GM12874 (cell line): ENCODE measurements around the gene NOS1AP.

Source experiments
- TF ChIP-seq, protein P1 (sequence below): IDR thresholded peaks from 2 replicates; pipeline ENCODE4 v1.5.1; 2011; ENCODE audit warnings: low read depth, mild to moderate bottlenecking, control low read depth, low read length, moderate library complexity; ENCODE audit not compliant: insufficient read depth

NOS1AP gene

DNA sequence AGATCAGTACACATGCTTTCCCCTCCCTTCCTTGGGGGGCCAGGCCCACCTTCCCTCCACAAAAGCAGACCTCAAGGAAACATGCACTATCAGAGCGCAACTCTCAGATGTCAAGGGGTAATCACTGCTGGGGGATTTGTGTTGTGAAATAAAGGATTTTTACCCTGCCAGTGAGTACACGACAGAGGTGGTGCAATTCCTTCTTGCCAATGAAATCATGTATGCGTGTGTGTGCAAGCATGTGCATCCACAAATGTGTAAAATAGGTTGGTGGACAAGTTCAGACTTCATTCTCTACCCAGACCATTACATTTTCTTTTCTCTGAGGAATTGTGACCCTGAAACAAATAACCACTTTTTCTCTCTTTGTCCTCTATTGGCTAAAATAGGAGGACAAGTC is 9.8 kb upstream of the NOS1AP start:
- TF ChIP-seq, protein P1, sequence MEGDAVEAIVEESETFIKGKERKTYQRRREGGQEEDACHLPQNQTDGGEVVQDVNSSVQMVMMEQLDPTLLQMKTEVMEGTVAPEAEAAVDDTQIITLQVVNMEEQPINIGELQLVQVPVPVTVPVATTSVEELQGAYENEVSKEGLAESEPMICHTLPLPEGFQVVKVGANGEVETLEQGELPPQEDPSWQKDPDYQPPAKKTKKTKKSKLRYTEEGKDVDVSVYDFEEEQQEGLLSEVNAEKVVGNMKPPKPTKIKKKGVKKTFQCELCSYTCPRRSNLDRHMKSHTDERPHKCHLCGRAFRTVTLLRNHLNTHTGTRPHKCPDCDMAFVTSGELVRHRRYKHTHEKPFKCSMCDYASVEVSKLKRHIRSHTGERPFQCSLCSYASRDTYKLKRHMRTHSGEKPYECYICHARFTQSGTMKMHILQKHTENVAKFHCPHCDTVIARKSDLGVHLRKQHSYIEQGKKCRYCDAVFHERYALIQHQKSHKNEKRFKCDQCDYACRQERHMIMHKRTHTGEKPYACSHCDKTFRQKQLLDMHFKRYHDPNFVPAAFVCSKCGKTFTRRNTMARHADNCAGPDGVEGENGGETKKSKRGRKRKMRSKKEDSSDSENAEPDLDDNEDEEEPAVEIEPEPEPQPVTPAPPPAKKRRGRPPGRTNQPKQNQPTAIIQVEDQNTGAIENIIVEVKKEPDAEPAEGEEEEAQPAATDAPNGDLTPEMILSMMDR = no peak

DNA sequence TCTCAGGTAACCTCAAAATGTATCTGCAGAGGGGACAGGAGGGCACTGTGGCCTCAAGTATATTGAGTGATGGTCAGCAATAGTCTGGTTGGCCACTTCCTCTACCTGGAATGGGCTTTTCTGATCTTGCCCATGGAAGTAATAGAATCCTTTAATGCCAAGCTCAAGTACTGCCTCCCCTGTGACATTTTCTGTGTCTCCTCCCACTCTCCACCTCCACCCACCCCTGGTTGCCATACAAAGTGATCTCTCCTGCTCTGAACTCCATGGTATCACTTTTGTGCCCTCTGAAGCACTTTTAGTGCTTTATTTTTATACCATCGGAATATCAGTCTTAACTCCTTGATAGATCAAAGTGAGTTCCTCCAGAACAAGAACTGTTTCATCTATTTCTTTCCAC is 9.2 kb upstream of the NOS1AP start:
- TF ChIP-seq, protein P1 = no peak

DNA sequence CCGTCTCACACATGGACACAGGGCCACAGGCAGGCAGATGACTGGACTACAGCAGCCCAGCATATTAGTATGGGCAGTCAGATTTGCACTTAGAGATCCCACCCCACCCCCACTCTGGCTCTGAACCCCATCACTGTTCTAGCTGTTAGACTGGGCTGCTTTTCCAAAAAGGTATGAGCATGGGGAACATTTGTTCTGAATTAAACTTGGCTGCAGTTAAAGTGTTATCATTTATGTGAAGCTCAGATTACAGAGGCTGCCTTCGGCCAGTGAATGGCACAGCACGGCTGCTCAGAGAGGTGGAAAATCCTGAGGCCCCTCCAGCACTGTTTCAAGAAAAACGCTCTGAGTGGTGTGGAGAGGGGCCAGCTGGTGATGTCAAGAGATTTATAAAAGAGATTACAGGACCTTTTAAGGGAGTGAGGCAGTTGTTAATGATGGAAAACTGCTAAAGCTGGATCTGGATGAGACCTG is 6.9 kb upstream of the NOS1AP start:
- TF ChIP-seq, protein P1 = no peak

DNA sequence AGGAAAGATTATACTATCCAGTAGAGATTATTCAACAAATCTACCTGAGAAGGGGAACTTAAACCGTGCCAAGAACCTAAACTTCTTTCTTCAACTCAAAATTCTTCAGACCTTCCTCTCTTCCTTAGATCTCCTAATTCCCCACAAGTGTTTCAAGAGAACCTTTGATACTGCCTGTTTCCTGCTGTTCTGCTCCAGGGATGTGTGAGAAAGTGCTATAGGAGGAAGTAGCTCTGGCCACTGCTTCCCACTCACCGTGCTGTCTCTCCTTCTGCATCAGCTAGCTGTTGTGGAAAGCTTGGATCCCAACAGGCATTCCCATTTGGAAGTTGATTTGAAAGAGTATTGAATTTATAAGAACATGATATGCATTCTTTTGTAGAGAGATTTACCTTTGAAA is 4.5 kb upstream of the NOS1AP start:
- TF ChIP-seq, protein P1 = no peak

DNA sequence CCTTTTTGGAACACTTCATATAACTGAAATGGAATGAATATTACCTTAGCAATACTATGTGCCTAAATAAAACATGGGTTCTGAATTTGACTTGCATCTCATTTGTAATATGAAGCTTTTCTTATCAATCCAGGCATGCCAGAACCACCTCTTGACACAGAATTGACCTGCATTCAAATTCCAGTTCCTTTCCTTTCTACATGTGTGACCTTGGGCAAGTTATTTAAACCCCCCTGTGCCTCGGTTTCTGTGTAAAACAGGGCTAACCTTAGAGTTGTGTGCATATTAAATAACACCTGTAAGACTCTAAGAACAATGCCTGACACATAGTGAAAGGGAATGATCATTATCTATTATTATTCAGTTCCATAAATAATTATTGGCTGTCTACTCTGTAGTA is 2.0 kb upstream of the NOS1AP start:
- TF ChIP-seq, protein P1 = no peak

DNA sequence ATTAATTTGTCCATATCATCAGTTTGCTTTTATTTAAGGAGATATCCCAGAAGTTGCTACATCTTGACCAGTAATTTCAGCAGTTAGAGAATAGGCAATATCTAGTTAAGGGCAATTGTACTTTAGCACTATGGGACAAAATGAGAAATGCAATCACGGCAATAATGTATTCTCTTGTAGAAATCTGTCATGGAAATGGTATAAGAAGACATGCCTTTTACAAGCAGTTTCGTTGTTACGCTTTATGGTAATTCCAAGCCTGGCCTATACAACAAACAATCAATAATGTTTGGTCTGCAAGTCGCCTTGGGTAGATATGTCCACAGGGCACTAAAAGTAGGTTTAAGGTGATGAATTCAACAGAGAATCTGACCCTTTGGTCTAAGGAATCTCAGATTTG is 1.2 kb upstream of the NOS1AP start:
- TF ChIP-seq, protein P1 = no peak

DNA sequence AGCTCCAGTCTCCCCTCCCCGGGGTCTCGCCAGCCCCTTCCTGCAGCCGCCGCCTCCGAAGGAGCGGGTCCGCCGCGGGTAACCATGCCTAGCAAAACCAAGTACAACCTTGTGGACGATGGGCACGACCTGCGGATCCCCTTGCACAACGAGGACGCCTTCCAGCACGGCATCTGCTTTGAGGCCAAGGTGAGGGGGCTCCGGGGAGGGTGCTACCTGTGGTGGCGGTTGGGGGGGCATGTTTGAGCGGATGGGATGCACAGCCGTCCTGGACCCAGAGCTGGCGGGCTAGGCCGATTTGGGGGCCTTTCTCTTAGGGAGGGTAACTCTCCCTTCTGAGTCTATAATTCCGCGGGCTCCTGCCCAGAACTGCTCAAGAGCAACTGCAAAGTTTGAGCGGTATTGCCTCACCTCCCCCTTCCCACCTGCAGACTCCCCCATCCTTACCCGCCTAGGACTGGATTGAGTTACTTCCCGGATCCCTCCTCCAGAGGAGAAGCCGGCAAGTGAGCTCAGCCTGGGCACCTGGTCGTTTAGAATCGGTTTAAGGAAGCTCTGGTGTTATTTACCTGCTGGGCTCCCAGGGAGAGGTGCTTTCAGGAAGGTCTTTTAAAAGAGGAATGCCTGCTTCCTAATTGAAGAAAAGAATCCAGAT is 730 bp downstream of the NOS1AP start:
- TF ChIP-seq, protein P1 = no peak
